Stimulated activated naive CD4-positive, alpha-beta T cell (primary cell): Measurements from ENCODE around the gene TBC1D5.

Source experiments
- DNase-seq, 6 experiments: peaks; one replicate each; lab custom pipeline; 2025; lab: John Stamatoyannopoulos, UW

The TBC1D5 gene

GRCh38 chr3:17231537-17232261, 510.7 kb downstream of the TBC1D5 start:
- DNase-seq = no peak

GRCh38 chr3:17227472-17227871, 515.0 kb downstream of the TBC1D5 start:
- DNase-seq = no peak

DNA sequence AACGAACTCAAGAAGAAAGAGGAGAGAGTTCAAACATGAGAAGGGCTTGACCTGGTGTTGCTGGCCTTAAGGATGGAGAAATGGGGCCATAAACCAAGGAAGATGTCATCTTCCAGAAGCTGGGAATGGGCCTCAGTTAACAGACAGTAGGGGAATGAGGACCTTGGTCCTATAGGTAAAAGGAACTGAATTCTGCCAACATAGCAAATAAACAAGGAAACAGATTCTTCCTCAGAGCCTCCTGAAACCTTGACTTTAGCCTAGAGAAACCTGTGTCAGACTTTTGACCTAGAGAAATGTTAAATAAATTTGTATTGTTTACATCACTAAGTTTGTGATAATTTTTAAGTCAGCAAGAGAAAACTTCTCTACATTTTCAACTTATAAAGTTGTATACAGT, 520.9 kb downstream of the TBC1D5 start:
- no peak for DNase-seq

- no peak for DNase-seq
Measured at GRCh38 chr3:17219593-17219992, 522.8 kb downstream of the TBC1D5 start.

DNA sequence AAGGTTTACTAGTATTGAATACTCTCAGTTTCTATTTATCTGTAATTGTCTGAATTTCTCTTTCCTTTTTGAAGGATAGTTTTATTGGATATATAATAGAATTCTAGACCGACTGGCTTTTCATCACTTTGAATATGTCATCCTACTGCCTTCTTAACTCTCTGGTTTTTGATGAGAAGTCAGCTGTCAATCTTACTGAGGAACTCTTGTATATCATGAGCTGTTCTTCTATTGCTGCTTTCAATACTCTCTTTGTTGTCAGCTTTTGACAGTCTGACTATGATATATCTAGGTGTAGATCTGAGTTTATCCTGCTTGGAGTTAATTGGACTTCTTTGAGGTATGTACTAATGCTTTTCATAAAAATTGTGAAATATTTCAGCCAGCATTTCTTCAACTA, 523.8 kb downstream of the TBC1D5 start:
- DNase-seq = no peak

DNA sequence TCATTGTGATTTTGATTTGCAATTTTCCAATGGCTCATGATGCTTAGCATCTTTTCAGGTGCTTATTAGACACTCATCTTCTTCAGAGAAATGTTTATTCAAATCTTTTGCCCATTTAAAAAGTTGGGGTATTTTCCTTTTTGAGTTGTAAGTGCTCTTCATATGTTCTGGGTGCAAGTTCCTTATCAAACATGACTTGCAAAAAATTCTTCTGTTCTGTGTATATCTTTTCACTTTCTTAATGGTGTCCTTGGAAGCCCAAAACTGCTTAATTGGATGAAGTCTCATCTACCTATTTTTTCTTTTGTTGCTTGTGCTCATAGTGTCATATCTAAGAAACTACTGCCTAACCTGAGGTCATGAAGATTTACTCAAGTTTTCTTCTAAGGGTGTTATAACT, 524.8 kb downstream of the TBC1D5 start:
- no peak for DNase-seq

GRCh38 chr3:17213102-17213501, 529.3 kb downstream of the TBC1D5 start:
- DNase-seq = no peak

- DNase-seq = no peak
Measured at GRCh38 chr3:17207979-17208378, 534.5 kb downstream of the TBC1D5 start.

DNA sequence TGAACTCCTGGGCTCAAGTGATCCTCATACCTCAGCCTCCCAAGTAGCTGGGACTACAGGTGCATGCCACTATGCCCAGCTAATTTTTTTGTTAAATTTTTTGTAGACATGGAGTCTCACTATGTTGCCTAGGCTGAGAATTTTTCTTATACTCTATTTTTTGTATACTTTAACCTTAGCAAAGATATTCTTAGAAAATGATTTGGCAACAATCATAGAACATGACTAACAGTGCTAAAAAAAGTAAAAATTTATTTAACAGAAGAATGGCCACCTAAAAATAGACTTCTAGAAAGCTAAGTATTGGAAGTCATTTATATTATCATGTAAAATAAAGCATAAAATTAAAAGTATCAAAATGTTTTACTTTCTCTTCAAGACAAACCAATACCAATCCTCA, 535.4 kb downstream of the TBC1D5 start:
- no peak for DNase-seq

GRCh38 chr3:17204049-17204650, 538.3 kb downstream of the TBC1D5 start:
- DNase-seq = no peak

DNA sequence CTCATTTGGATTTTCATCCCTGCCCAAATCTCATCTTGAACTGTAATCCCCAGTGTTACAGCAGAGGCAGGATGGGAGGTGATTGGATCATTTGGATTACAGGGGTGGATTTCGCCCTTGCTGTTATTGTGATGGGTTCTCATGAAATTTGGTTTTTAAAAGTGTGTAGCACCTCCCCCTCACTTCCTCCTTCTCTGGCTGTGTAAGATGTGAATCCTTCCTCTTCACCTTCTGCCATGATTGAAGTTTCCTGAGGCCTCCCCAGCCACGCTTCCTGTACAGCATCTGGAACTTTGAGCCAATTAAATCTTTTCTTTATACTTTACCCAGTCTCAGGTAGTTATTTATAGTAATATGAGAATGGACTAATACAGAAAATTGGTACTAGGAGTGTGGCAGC, 540.9 kb downstream of the TBC1D5 start:
- DNase-seq = no peak

GRCh38 chr3:17195856-17196604, 546.4 kb downstream of the TBC1D5 start:
- no peak for DNase-seq

GRCh38 chr3:17195192-17195611, 547.2 kb downstream of the TBC1D5 start:
- no peak for DNase-seq

GRCh38 chr3:17194116-17194515, 548.3 kb downstream of the TBC1D5 start:
- no peak for DNase-seq

DNA sequence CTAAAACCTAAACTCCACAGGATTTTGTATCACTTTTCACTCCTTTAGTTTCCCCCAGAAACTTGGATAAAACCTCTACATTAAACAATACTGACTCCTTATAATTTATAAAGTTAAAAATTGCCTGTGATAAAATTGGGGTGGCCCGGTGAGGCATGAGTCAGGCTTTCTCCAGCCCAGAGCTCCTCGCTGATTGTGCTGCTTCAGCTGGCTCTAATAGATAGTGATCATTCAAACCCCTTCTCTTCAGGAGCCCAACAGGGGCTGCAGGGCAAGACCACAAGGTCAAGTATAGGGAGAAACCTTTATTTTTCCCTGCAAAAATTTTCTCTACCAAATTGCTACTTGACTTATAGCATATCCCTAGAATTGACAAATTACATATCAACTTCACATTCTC, 549.4 kb downstream of the TBC1D5 start:
- no peak for DNase-seq

- no peak for DNase-seq
Measured at GRCh38 chr3:17190353-17191078, 551.9 kb downstream of the TBC1D5 start.

GRCh38 chr3:17188378-17188777, 554.1 kb downstream of the TBC1D5 start:
- no peak for DNase-seq

DNA sequence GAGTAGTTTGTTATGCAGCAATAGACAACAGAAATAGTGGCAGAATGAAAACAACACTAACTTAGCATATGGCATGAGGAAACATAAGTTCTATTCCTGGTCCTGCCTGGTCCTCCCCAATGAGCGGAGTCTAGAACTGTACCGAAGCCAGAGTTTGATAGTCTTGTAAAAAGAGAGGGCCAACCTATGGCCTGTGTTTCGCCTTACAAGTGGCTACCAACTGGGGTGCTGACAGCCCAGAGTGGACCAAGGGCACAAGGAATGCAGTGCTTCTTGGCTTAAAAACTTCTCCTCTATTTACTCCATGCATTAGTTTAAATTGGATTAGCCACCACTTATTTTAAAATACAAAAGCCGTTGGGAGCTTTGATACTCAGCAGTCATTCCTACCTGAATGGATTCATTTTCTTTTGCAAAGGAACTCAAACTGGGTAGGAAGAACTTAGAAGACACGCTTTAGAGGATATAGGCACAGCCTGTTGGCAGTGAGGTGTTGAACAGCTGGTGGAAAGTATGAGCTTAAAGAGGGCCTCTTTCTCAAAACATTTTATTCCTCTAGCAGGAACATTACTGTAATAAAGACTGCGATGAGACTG, 554.7 kb downstream of the TBC1D5 start:
- no peak for DNase-seq

DNA sequence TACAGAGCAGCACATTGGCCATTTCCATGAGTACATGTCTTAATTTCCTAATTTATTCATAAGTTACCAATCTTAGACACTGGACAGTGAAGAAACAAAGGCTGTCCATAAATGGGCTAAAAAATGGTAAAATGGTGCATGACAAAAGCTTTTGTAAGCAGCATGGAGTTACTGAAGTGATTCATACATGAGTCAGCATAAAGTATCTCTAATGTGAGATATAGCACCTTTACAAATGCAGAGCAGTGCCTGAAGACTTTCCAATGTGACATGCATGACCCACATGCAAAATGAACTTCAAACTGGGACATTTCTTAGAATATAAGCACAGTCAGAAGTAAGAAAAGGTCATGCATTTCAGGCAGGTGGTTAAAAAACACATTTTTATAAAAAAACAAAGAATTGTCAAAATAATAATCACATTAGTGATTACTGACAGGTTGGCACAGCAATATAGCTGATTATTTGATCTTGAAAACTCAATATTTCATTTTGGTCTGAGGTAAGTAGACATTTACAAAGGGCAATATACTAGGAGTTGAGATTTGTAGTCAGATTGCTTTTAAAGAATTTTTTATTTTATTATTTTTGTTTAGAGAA, 558.4 kb downstream of the TBC1D5 start:
- DNase-seq = no peak

- DNase-seq = no peak
Measured at GRCh38 chr3:17182166-17182565, 560.3 kb downstream of the TBC1D5 start.

- no peak for DNase-seq
Measured at GRCh38 chr3:17181413-17181907, 561.0 kb downstream of the TBC1D5 start.
